Endothelial cell of umbilical vein (primary cell): Measurements from ENCODE around the gene DDX59. TPM values are rescaled to one million over a fixed set of nuclear protein-coding genes. Genes with fewer than 3 reads are reported as not detected.

Source experiments
- BruUV-seq: library from RNA; stranded (reverse); fragments of 400-500 nt; replicated peaks from 2 replicates; lab custom pipeline; 2021; lab: Mats Ljungman, UMichigan
- CTCF ChIA-PET: fragments of 300-600, 350-600 bp; sonication (Branson Sonifier 250); formaldehyde crosslinking; loops from one replicate; lab custom pipeline; 2021; ENCODE audit warnings: antibody characterized with exemption, inconsistent platforms; lab: Charles Lee
- POLR2A ChIA-PET: fragments of 300-600, 350-600 bp; sonication (Branson Sonifier 250); formaldehyde crosslinking; loops from one replicate; lab custom pipeline; 2021; ENCODE audit warnings: antibody characterized with exemption, inconsistent platforms; lab: Charles Lee
- DNase-seq: peaks from one replicate; pipeline ENCODE4 v3.0.0-alpha.2; 2011; ENCODE audit warnings: low read depth, low spot score
- FAIRE-seq: peaks from 2 replicates; lab custom pipeline; 2011; peaks lifted over from hg19 to GRCh38; lab: Jason Lieb, UNC
- H2AFZ ChIP-seq: 2 replicates; pipeline ENCODE4 v1.6.0; 2012; ENCODE audit warnings: low read depth, low read length, control low read depth, inconsistent platforms
- H3K27ac ChIP-seq: 2 replicates; pipeline ENCODE4 v1.5.1; 2011; ENCODE audit warnings: low read depth, mild to moderate bottlenecking, control low read depth, low read length, moderate library complexity; ENCODE audit not compliant: insufficient read depth
- H3K27me3 ChIP-seq, 2 experiments: 2 replicates each; pipeline versions ENCODE4 v1.6.0 to v1.6.1; 2011; ENCODE audit warnings: low read length in 2 of 2, mixed read lengths in 1 of 2; ENCODE audit not compliant: control insufficient read depth in 2 of 2, insufficient read depth in 2 of 2
- H3K36me3 ChIP-seq, 2 experiments: 2 replicates in 1 of 2; 3 replicates in 1 of 2; pipeline ENCODE4 v1.5.1; 2011; ENCODE audit warnings: low read length in 2 of 2, mild to moderate bottlenecking in 1 of 2, moderate library complexity in 1 of 2; ENCODE audit not compliant: control insufficient read depth in 2 of 2, insufficient read depth in 2 of 2; ENCODE audit errors: extremely low read depth in 1 of 2
- H3K4me1 ChIP-seq: 3 replicates; pipeline ENCODE4 v1.5.1; 2011; ENCODE audit warnings: mild to moderate bottlenecking, low read length; ENCODE audit not compliant: control insufficient read depth, insufficient read depth; ENCODE audit errors: extremely low read depth
- H3K4me2 ChIP-seq: 2 replicates; pipeline ENCODE4 v1.6.1; 2011; ENCODE audit warnings: low read length, control low read depth, mixed read lengths; ENCODE audit not compliant: insufficient read depth
- H3K4me3 ChIP-seq, 3 experiments: fragments of 200-600 bp in 1 of 3; sonication (generic), shearing (Covaris generic) in 1 of 3; replicated peaks in 1 of 3; 2 replicates each; pipeline ENCODE4 v1.5.1; 2011 to 2016; ENCODE audit warnings: control low read depth in 3 of 3, low read length in 3 of 3, mild to moderate bottlenecking in 2 of 3, inconsistent platforms in 1 of 3, low read depth in 1 of 3, moderate library complexity in 1 of 3; ENCODE audit not compliant: insufficient read depth in 1 of 3
- H3K79me2 ChIP-seq: 2 replicates; pipeline ENCODE4 v1.6.0; 2012; ENCODE audit warnings: low read length, inconsistent platforms; ENCODE audit not compliant: control insufficient read depth, insufficient read depth
- H3K9ac ChIP-seq: replicated peaks from 2 replicates; pipeline ENCODE3; 2011; ENCODE audit warnings: low read length, control low read depth; ENCODE audit not compliant: insufficient read depth; ENCODE audit errors: extremely low read depth
- H3K9me1 ChIP-seq: replicated peaks from 3 replicates; pipeline ENCODE4 v1.6.0; 2011; ENCODE audit warnings: mild to moderate bottlenecking, low read length; ENCODE audit not compliant: control insufficient read depth, insufficient read depth; ENCODE audit errors: extremely low read depth
- H3K9me3 ChIP-seq: replicated peaks from 2 replicates; pipeline ENCODE4 v1.5.1; 2012; ENCODE audit warnings: low read length, inconsistent platforms; ENCODE audit not compliant: control insufficient read depth, insufficient read depth
- H4K20me1 ChIP-seq: replicated peaks from 2 replicates; pipeline ENCODE3; 2011; ENCODE audit warnings: mild to moderate bottlenecking, low read length; ENCODE audit not compliant: control insufficient read depth, insufficient read depth; ENCODE audit errors: extremely low read depth
- FOS ChIP-seq: IDR thresholded peaks from 2 replicates; pipeline ENCODE4 v1.6.1; 2011; ENCODE audit warnings: mild to moderate bottlenecking, low read length, moderate library complexity, borderline replicate concordance; ENCODE audit not compliant: insufficient read depth
- MAX ChIP-seq: IDR thresholded peaks from 2 replicates; pipeline ENCODE4 v1.6.1; 2011; ENCODE audit not compliant: insufficient read depth, insufficient read length
- MYC ChIP-seq: IDR thresholded peaks from one replicate; pipeline ENCODE4 v1.6.1; 2011; ENCODE audit warnings: mild to moderate bottlenecking, low read depth, low read length
- dilution Hi-C: fragments of 300-500 bp; cut with MboI; formaldehyde crosslinking; loops from one replicate; pipeline ENCODE4 v1.15.0; 2019; ENCODE audit warnings: low sequenced_read_pairs; ENCODE audit not compliant: extremely low pct_ligation_motif_present
- intact Hi-C: fragments of 100-400 bp; cut with micrococcal nuclease; formaldehyde crosslinking; loops from one replicate; pipeline ENCODE4 v1.10.0; 2022
- polyA plus RNA-seq, 4 experiments: library from polyadenylated mRNA; depleted of rRNA in 3 of 4; stranded (reverse) in 3 of 4; unstranded in 1 of 4; fragments of >200 nt; gene quantifications; 2 replicates each; pipeline versions ENCODE4 v1.2.1 to v1.2.3, GENCODE V29; 2011 to 2012; ENCODE audit warnings: missing spikeins in 1 of 4
- total RNA-seq: library from RNA; stranded (reverse); gene quantifications from 2 replicates; pipeline ENCODE4 v1.2.3, GENCODE V29; 2021

DDX59 gene
- total and polyA plus RNA-seq, 2 donors (not counting 3 experiments of a cell fraction or from before 2014, with no cell fraction given): 8.1 to 17.7 TPM

DNA sequence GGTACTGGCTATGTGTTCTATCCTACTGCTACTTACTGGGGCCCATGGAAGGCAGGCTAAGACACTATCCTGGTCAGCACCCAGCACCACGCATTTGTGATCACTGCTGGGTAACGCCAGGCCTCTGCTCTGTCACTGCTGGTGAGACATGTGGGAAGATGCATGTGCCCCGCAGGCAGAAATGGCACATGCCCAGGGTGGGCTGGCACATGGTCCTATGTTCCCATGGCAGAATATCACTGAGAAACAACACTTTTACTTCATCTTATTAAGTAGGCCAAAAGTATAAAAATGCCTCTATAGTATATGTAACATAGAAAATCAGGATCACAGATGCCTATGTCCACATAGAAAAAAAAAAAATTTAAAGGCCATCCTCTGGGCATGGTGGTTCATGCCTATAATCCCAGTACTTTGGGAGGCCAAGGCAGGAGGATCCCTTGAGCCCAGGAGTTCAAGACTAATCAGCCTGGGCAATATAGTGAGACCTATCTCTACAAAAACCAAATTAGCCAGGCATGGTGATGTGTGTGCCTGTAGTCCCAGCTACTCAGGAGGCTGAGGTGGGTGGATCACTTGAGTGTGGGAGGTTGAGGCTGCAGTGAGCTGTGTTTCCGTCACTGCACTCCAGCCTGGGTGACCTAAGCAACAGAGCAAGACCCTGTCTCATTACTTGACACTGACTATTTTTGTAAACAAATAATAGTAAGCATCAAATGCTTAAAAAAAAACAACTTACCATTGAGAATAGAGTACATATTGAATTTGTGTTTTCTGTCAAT is 11.5 kb downstream of the DDX59 start:
- Histone ChIP-seq H3K9me3 (no peaks in the 10 kb centered on the region), H3K79me2 (no peaks in the 10 kb centered on the region), H3K27ac (no peak overlapping the region), H3K9me1 (no peaks in the 10 kb centered on the region), H3K9ac (no peak overlapping the region), H3K4me2 (no peak overlapping the region), H3K4me3 (no peak overlapping the region), H3K36me3 (peaks cover 10 to 19% of the 10 kb centered on the region in 2 experiments), H3K4me1 (no peaks in the 10 kb centered on the region), H4K20me1 (no peaks in the 10 kb centered on the region), H3K27me3 (no peaks in the 10 kb centered on the region), H2AFZ (no peak overlapping the region)
- no peak for DNase-seq
- POLR2A ChIA-PET: no interaction called here
- TF ChIP-seq MAX: peak; percentile 16
- TF ChIP-seq MYC: no peak
- FAIRE-seq: no peak
- dilution Hi-C loops (no loop called here), intact Hi-C loops (no loop called here)
- BruUV-seq: no TSS peak
- CTCF ChIA-PET: interaction anchor here (1.5 to 2.2 kb wide), 3 partner anchors 36 to 145 kb away, joined by 3 to 12 read pairs (median 6); no protein-coding TSS in a partner anchor

- POLR2A ChIA-PET: no interaction called here
- Histone ChIP-seq H3K9me1 (no peaks in the 10 kb centered on the region), H3K9me3 (no peaks in the 10 kb centered on the region), H3K36me3 (peaks cover 7 to 12% of the 10 kb centered on the region in 2 experiments), H3K4me3 (no peak overlapping the region), H3K4me1 (no peaks in the 10 kb centered on the region), H3K27ac (no peak overlapping the region), H3K4me2 (no peak overlapping the region), H4K20me1 (no peaks in the 10 kb centered on the region), H2AFZ (no peak overlapping the region), H3K9ac (no peak overlapping the region), H3K27me3 (no peaks in the 10 kb centered on the region), H3K79me2 (no peaks in the 10 kb centered on the region)
- intact Hi-C loops: no loop called here
- FAIRE-seq (no peak), DNase-seq (no peak)
- BruUV-seq: no TSS peak
- no peak for TF ChIP-seq MAX
- TF ChIP-seq MYC: no peak
- TF ChIP-seq FOS: no peak
- CTCF ChIA-PET: no interaction called here
- dilution Hi-C loops: no loop called here
These were observed 15.0 kb downstream of the DDX59 start for GRCh38 chr1:200654660-200655059.
